Smooth muscle cell (in vitro differentiated cells): ENCODE data around the gene AHCYL1. TPM values are rescaled to one million over a fixed set of nuclear protein-coding genes. Genes with fewer than 3 reads are reported as not detected.

ENCODE experiments used
- DNase-seq: peaks from one replicate; lab custom pipeline; 2025; ENCODE audit not compliant: unreplicated experiment; lab: John Stamatoyannopoulos, UW
- H2AFZ ChIP-seq: fragments of 200-600 bp; sonication (generic); 2 replicates; pipeline ENCODE4 v1.6.0; 2016; ENCODE audit warnings: antibody characterized with exemption, low read depth, mild to moderate bottlenecking
- H3F3A ChIP-seq: fragments of 200-600 bp; sonication (generic); 2 replicates; pipeline ENCODE4 v1.6.0; 2017; ENCODE audit warnings: antibody characterized with exemption, low read depth
- H3K27ac ChIP-seq: fragments of 200-600 bp; sonication (generic); 2 replicates; pipeline ENCODE4 v1.5.1; 2016; ENCODE audit warnings: low read depth, mild to moderate bottlenecking
- H3K27me3 ChIP-seq: fragments of 200-600 bp; sonication (generic); 2 replicates; pipeline ENCODE4 v1.6.1; 2016; ENCODE audit warnings: low read depth, mild to moderate bottlenecking
- H3K36me3 ChIP-seq: fragments of 200-600 bp; sonication (generic); 2 replicates; pipeline ENCODE4 v1.5.1; 2016; ENCODE audit warnings: low read depth
- H3K4me1 ChIP-seq: fragments of 200-600 bp; sonication (generic); 2 replicates; pipeline ENCODE4 v1.5.1; 2016; ENCODE audit warnings: low read depth
- H3K4me2 ChIP-seq: fragments of 200-600 bp; sonication (generic); 2 replicates; pipeline ENCODE4 v1.6.0; 2016; ENCODE audit warnings: mild to moderate bottlenecking
- H3K4me3 ChIP-seq: fragments of 200-600 bp; sonication (generic); 2 replicates; pipeline ENCODE4 v1.5.1; 2016; ENCODE audit warnings: mild to moderate bottlenecking
- H3K79me2 ChIP-seq: fragments of 200-600 bp; sonication (generic); 2 replicates; pipeline ENCODE4 v1.6.0; 2016; ENCODE audit warnings: low read depth, mild to moderate bottlenecking
- H3K9ac ChIP-seq: fragments of 200-600 bp; sonication (generic); 2 replicates; pipeline ENCODE4 v1.6.0; 2016; ENCODE audit warnings: low read depth
- H3K9me3 ChIP-seq: fragments of 200-600 bp; sonication (generic); replicated peaks from 2 replicates; pipeline ENCODE4 v1.5.1; 2016; ENCODE audit warnings: low read depth
- H4K20me1 ChIP-seq: fragments of 200-600 bp; sonication (generic); 2 replicates; pipeline ENCODE4 v1.6.0; 2016; ENCODE audit warnings: low read depth
- CTCF ChIP-seq: fragments of 200-600 bp; sonication (generic); IDR thresholded peaks from 2 replicates; pipeline ENCODE4 v1.5.1; 2017; ENCODE audit warnings: borderline replicate concordance, mild to moderate bottlenecking, antibody characterized with exemption; ENCODE audit not compliant: insufficient read depth, poor library complexity, severe bottlenecking
- WGBS: methylation state at CpG from one replicate; pipeline ENCODE4 v1.1.7; 2016; ENCODE audit warnings: low lambda C conversion rate; 5-methylcytosine and 5-hydroxymethylcytosine counted together
- polyA plus RNA-seq: library from polyadenylated mRNA; unstranded; fragments of >200 nt; fragmentation: Nextera tagmentation; extraction: Ambion mirVana; gene quantifications from 2 replicates; pipeline ENCODE4 v1.2.1, GENCODE V29; 2016
- total RNA-seq: library from RNA; depleted of rRNA; stranded (reverse); fragments of >200 nt; gene quantifications from 2 replicates; pipeline ENCODE4 v1.2.3, GENCODE V29; 2014

The AHCYL1 gene
- total and polyA plus RNA-seq, 2 experiments from 2014 or later, result 79.5 to 144 TPM

DNA sequence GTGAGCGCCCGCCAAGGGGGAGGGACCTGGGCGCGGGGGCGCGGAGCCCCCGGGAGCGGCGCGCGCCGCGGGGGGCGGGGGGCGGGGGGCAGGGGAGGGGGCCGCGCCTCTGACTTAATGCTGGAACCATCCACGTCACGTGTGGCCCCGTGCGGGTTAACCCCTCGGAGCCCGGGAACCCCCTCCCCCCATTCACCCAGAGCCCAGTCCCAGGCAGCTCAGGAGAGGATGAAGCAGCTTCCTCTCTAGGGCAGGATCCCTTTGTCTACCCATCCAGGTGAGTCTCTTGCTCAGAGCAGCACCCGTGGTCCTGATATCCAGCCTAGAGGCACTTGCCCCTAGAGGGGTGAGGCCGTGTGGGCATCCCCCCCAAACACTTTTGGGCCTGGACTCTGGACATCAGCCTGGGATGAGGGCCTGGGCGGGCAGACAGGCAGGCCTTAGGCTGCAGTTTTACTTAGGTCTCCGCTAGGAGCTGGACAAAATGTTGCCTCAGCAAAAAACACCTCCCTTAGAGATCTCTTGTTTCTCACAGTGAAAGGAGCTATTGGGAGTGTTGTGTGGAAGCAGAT, 86.2 kb downstream of the AHCYL1 start, which contains the start of gene ALX3:
Gene ALX3 (minus strand): TSS at position 2 of the 572 bp plus-strand sequence. CDS start 60 bp downstream, outside the sequence.
- Histone ChIP-seq H3K9me3 (no peaks in the 10 kb centered on the region), H3K79me2 (no peaks in the 10 kb centered on the region), H4K20me1 (peaks cover 28% of the 10 kb centered on the region), H3F3A (no peaks in the 10 kb centered on the region), H3K4me2 (peak within 1 kb of the TSS; percentile 75), H3K27me3 (peaks cover 98% of the 10 kb centered on the region), H3K4me1 (peaks cover 17% of the 10 kb centered on the region), H3K36me3 (no peaks in the 10 kb centered on the region), H3K9ac (no peak within 1 kb of the TSS), H3K4me3 (peak within 1 kb of the TSS; percentile 18), H3K27ac (no peak within 1 kb of the TSS), H2AFZ (no peak within 1 kb of the TSS)
- TF ChIP-seq CTCF, result no peak
- no peak for DNase-seq
- WGBS, result 32% methylated on average over 7 of the region's 27 CpGs

Other genes with a start within 250 kb of the AHCYL1 start
- gene GSTM3, start 243.7 kb upstream of the AHCYL1 start, total RNA-seq, result 117 and 153 TPM in 2 replicates
- gene GSTM3, start 243.7 kb upstream of the AHCYL1 start, polyA plus RNA-seq, result 211 and 218 TPM in 2 replicates
- not detected in 2 replicates for gene EPS8L3, start 220.8 kb upstream of the AHCYL1 start, total RNA-seq
- gene EPS8L3, start 220.8 kb upstream of the AHCYL1 start, polyA plus RNA-seq, result not detected in 2 replicates
- gene CSF1, start 73.9 kb upstream of the AHCYL1 start, total RNA-seq, result 30.9 and 43.4 TPM in 2 replicates
- gene CSF1, start 73.9 kb upstream of the AHCYL1 start, polyA plus RNA-seq, result 17.1 and 22.4 TPM in 2 replicates
- 26.2 and 31.2 TPM in 2 replicates for gene STRIP1, start 49.9 kb downstream of the AHCYL1 start, total RNA-seq
- gene STRIP1, start 49.9 kb downstream of the AHCYL1 start, polyA plus RNA-seq, result 22.5 and 26.0 TPM in 2 replicates
- not detected in 2 replicates for gene ALX3, start 85.9 kb downstream of the AHCYL1 start, total RNA-seq
- not detected in 2 replicates for gene ALX3, start 85.9 kb downstream of the AHCYL1 start, polyA plus RNA-seq
- not detected in 2 replicates for gene UBL4B, start 127.7 kb downstream of the AHCYL1 start, total RNA-seq
- gene UBL4B, start 127.7 kb downstream of the AHCYL1 start, polyA plus RNA-seq, result not detected in 2 replicates
- 4.0 and 5.6 TPM in 2 replicates for gene SLC6A17, start 165.7 kb downstream of the AHCYL1 start, total RNA-seq
- gene SLC6A17, start 165.7 kb downstream of the AHCYL1 start, polyA plus RNA-seq, result 3.2 and 4.2 TPM in 2 replicates
- gene KCNC4, start 225.5 kb downstream of the AHCYL1 start, total RNA-seq, result 2.0 and 4.6 TPM in 2 replicates
- gene KCNC4, start 225.5 kb downstream of the AHCYL1 start, polyA plus RNA-seq, result 5.3 and 6.0 TPM in 2 replicates